NCI-H2081 (cell line): ENCODE measurements around the gene OR4K13.

Experiments used
- DNase-seq, 2 experiments: peaks; one replicate each; lab custom pipeline; 2025; lab: John Stamatoyannopoulos, UW

OR4K13 gene, protein sequence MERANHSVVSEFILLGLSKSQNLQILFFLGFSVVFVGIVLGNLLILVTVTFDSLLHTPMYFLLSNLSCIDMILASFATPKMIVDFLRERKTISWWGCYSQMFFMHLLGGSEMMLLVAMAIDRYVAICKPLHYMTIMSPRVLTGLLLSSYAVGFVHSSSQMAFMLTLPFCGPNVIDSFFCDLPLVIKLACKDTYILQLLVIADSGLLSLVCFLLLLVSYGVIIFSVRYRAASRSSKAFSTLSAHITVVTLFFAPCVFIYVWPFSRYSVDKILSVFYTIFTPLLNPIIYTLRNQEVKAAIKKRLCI

DNA sequence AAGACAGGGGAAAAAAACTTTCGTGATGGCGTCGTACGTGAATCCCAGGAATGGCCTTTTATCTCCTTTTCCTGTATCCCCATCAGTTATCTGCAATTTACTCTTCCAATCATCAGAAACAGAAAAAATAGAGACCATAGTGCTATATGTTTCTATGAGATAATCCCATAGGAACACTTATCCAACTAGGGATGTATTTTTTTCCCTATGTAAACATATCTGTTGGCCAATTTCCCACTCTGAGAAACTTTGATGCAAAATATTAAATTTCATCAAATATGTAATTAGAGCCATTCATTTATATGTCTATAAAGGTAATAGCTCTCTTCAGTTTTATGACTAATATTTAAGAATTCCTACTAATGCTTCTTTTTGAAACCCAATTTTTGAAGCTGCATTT, at the start of gene OR4K13:
OR4K13 (minus strand) TSS at position 101 of the 400 bp plus-strand sequence. CDS start 1,280 bp downstream, outside the sequence.
- no peak for DNase-seq

DNA sequence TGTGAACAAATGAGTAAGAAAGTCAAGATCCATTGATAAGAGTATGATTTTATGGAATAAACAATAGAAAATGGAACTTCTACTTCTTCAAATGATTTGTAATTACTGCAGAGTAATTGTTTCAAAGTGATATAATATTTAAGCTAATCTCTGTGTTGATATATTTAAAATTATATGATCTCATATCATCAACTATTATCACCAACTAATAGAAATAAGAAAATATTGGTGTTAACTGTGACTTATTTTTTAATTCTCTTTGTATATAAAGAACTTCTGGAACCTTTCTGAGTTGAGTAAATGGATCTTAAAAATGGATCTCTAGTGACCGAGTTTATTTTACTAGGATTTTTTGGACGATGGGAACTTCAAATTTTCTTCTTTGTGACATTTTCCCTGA, 23.9 kb upstream of the OR4K13 start, which contains the start of gene OR4L1:
OR4L1 (plus strand) TSS at position 301 of the 400 bp plus-strand sequence; CDS start at position 301, 0 bp downstream.
- no peak for DNase-seq

DNA sequence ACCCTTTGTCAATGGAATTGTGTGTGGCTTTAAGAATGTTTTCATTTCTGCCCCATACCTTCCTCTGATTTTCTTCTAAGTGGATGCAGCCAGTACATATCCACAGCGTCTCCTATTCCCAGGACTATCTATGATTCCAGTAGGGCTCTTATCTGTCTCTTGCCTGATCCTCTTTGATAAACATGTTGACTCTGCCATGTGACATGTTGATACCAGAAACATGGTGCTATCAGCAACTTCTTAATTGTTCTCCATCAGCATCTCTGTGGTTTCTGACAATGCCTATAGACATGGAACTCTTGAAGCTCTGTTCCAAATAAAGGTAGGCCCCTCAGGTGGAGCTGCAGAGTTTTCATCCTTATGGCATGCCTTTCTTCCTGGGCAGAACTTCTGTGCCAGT, 12.4 kb upstream of the OR4K13 start:
- no peak for DNase-seq

DNA sequence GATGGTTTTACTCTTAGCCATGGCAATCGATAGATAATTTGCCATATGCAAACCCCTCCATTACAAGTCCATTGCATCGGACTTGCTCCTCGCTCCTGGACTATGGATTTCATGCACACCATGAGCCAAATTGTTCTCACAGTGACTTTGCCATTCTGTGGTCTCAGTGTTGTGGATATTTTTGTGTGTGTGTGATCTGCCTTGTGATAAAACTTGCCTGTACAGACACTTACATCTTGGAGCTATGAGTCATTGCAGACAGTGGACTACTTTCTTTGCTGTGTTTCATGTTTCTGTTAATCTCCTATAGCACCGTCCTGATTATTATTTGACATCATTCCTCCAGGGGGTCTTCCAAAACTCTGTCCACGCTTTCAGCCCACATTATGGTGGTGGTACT, 8.4 kb upstream of the OR4K13 start:
- DNase-seq, result no peak

DNA sequence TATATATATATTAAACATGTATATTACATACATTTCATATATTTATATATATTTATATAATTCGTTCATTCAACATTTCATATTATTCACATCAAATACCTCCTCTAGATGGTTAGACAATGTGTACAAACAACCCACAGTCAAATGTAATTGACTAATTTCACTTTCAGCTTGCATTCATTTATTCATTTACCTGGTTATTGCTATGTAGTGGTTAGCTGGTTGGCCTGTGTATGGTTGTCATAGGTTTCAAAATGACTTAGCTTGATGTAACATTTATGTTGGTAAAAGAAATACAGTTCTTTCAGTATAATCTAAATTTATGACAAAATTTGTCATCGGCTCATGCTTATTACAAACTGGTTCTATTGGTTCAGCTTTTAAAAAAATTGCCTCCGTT, 389 bp downstream of the OR4K13 start:
- no peak for DNase-seq

DNA sequence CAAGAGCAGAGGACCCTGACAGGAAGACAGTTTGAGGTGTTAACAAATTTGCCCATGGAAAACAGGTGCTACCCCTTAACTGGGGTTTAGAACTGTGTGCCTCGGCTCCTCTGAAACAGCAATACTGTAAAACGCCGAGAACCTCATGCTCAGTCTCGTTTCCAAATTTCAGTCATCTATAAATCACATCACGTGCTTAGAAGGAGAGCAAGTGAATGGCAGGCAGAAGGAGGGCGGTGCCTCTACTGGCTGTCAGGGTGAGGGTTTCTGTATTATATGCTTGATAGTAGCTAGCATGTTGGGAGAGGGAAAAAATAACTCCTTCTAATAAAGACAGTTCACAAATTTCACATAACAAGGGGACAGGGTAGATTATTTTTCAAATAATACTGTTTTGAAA, 4.8 kb downstream of the OR4K13 start:
- no peak for DNase-seq

DNA sequence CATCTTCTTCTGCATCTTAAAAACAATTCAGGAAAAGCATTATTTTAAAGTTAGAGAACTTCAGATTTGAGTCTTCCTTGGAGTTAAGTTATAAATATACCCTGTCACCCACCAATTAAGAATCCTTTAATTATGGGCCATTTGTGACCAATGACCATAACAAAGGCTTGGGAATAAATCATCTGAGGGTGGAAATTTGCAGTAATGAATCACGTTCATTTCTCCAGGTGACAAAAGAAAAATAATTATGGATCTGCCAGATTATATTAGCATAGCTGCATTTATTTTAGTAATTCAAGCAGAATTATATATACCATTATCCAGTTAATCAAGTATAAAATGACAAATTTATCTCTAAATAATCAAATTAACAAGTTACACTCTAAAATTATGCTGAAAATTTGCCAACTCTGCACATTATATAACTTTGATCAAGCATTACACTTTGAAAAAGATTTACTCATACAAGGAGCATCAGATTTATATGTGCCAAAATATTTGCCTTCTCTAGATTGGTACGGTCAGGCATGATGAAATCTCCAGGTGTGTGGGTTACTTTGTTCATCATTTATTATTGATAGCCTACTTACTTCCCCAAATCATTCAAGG, 16.5 kb downstream of the OR4K13 start, which contains the start of gene OR4K14:
OR4K14 (minus strand) TSS at position 51 of the 609 bp plus-strand sequence. CDS start 4,114 bp downstream, outside the sequence.
- DNase-seq, result no peak

DNA sequence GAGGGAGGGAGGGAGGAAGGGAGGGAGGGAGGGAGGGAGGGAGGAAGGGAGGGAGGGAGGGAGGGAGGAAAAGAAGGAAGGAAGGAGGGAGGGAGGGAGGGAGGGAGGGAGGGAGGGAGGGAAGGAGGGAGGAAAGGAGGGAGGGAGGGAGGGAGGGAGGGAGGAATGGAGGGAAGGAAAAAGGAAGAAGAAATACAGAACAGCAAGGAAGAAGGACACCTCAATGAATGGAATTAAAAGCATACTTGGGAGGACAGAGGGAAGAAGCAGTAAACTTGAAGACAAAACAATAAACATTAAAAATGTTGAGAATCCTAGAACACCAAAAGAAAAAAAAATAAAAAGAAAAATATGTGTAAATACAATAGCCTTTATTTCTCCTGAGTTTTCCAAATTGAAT, 27.7 kb downstream of the OR4K13 start:
- no peak for DNase-seq

DNA sequence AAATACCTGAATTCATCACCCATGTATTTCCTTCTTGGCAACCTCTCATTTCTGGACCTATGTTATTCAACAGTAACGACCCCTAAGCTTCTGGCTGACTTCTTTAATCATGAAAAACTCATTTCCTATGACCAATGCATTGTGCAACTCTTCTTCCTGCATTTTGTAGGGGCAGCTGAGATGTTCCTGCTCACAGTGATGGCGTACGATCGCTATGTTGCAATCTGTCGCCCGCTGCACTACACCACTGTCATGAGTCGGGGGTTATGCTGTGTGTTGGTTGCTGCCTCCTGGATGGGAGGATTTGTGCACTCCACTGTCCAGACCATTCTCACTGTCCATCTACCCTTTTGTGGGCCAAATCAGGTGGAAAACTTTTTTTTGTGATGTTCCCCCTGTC, 33.5 kb downstream of the OR4K13 start:
- no peak for DNase-seq

DNA sequence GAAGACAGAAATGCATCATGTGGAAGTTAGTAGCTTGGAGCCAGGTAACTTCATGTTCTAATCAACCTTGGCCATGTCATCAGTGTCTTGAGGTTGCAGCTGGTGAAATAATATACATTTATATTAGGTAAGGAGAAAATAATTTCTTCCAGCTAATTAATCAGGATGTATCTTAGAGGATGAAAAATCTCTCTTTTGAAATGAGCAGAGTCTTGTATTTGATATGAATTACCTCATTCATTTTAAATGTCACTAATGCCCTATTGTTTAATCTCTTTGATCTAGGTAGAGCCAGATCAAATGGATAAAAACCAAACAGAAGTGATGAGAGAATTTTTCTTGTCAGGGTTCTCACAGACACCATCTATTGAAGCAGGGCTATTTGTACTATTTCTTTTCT, 34.0 kb downstream of the OR4K13 start, which contains the start of gene OR4Q2:
OR4Q2 (plus strand) TSS at position 301 of the 400 bp plus-strand sequence.
- DNase-seq, result no peak

DNA sequence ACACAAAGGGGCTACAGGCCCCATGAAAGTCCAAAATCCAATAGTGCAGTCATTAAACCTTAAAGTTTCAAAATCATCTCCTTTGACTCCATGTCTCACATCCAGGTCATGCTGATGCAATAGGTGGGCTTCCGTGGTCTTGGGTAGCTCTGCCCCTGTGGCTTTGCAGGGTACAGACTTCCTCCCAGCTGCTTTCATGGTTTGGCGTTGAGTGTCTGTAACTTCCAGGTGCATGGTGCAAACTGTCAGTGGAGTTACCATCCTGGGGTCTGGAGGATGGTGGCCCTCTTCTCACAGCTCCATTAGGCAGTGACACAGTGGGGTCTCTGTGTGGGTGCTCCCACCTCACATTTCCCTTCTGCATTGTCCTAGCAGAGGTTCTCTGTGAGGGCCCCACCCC, 42.4 kb downstream of the OR4K13 start:
- no peak for DNase-seq
